WTC11 (cell line): ENCODE results near the gene IFIT1. TPM values are rescaled to one million over a fixed set of nuclear protein-coding genes. Genes with fewer than 3 reads are reported as not detected.

Experiments
- ATAC-seq: fragments of 200-7000 bp; cut with Tn5 transposase; 2 replicates; pipeline ENCODE4 v1.10.0; 2021; ENCODE audit warnings: mild to moderate bottlenecking, moderate library complexity
- CTCF ChIA-PET: fragments of 300-600 bp; sonication (Branson Sonifier 250); formaldehyde crosslinking; loops from one replicate; lab custom pipeline; 2021; ENCODE audit warnings: antibody characterized with exemption; lab: Charles Lee
- POLR2A ChIA-PET: fragments of 350-600 bp; sonication (Branson Sonifier 250); formaldehyde crosslinking; loops from one replicate; lab custom pipeline; 2021; ENCODE audit warnings: antibody characterized with exemption; lab: Charles Lee
- DNase-seq: peaks from one replicate; pipeline ENCODE4 v3.0.0; 2021; ENCODE audit warnings: low spot score
- H3K27ac Mint-ChIP-seq: 2 replicates; pipeline ENCODE4 v1.8.0; 2021; ENCODE audit warnings: mixed read lengths
- H3K27me3 Mint-ChIP-seq: 2 replicates; pipeline ENCODE4 v1.8.0; 2021; ENCODE audit warnings: low read depth, mild to moderate bottlenecking, moderate library complexity, mixed read lengths
- H3K36me3 Mint-ChIP-seq: 2 replicates; pipeline ENCODE4 v1.8.0; 2021; ENCODE audit warnings: mixed read lengths
- H3K4me1 Mint-ChIP-seq: 2 replicates; pipeline ENCODE4 v1.8.0; 2022; ENCODE audit warnings: mixed read lengths
- H3K4me3 Mint-ChIP-seq: 2 replicates; pipeline ENCODE4 v1.8.0; 2021; ENCODE audit warnings: mild to moderate bottlenecking, moderate library complexity, mixed read lengths
- H3K9me3 Mint-ChIP-seq: 2 replicates; pipeline ENCODE4 v1.8.0; 2021; ENCODE audit warnings: mixed read lengths
- ARID4B ChIP-seq: sonication (generic); formaldehyde crosslinking; IDR thresholded peaks from 2 replicates; pipeline ENCODE4 v1.8.0; 2023; ENCODE audit warnings: missing genetic modification reagents, mild to moderate bottlenecking, borderline replicate concordance
- ATF1 ChIP-seq: sonication (generic); formaldehyde crosslinking; IDR thresholded peaks from 2 replicates; pipeline ENCODE4 v1.8.1; 2023; ENCODE audit warnings: mild to moderate bottlenecking, moderate library complexity, missing genetic modification reagents
- ELF4 ChIP-seq: sonication (generic); formaldehyde crosslinking; IDR thresholded peaks from 2 replicates; pipeline ENCODE4 v1.8.1; 2022; ENCODE audit warnings: low read depth, mild to moderate bottlenecking, moderate library complexity, missing genetic modification reagents
- HMGA2 ChIP-seq: fragments of 250-450 bp; sonication (Bioruptor Pico); IDR thresholded peaks from 2 replicates; pipeline ENCODE4 v1.4.0; 2021; ENCODE audit warnings: mild to moderate bottlenecking, moderate library complexity
- IRF2 ChIP-seq: sonication (generic); formaldehyde crosslinking; IDR thresholded peaks from 2 replicates; pipeline ENCODE4 v1.8.0; 2022; ENCODE audit warnings: low read depth, missing genetic modification reagents, borderline replicate concordance
- MXD4 ChIP-seq: fragments of 250-450 bp; sonication (Bioruptor Pico); IDR thresholded peaks from 2 replicates; pipeline ENCODE4 v1.8.0; 2021; ENCODE audit warnings: mild to moderate bottlenecking, moderate library complexity, borderline replicate concordance
- MYBL2 ChIP-seq: sonication (generic); formaldehyde crosslinking; IDR thresholded peaks from 2 replicates; pipeline ENCODE4 v1.8.1; 2023; ENCODE audit warnings: mild to moderate bottlenecking, moderate library complexity, missing genetic modification reagents
- NFATC4 ChIP-seq: fragments of 250-450 bp; sonication (Bioruptor Pico); IDR thresholded peaks from 2 replicates; pipeline ENCODE4 v1.9.0; 2021; ENCODE audit warnings: mild to moderate bottlenecking
- OVOL2 ChIP-seq: fragments of 250-450 bp; sonication (Bioruptor Pico); IDR thresholded peaks from 2 replicates; pipeline ENCODE4 v1.9.0; 2021; ENCODE audit warnings: mild to moderate bottlenecking, borderline replicate concordance
- PREB ChIP-seq: sonication (generic); formaldehyde crosslinking; IDR thresholded peaks from 2 replicates; pipeline ENCODE4 v1.8.1; 2022; ENCODE audit warnings: mild to moderate bottlenecking, missing genetic modification reagents, moderate library complexity, borderline replicate concordance
- PRRX2 ChIP-seq: fragments of 250-450 bp; sonication (Bioruptor Pico); IDR thresholded peaks from 2 replicates; pipeline ENCODE4 v1.8.0; 2021; ENCODE audit warnings: mild to moderate bottlenecking
- RORB ChIP-seq: fragments of 250-450 bp; sonication (Bioruptor Pico); IDR thresholded peaks from 2 replicates; pipeline ENCODE4 v1.9.0; 2021; ENCODE audit warnings: mild to moderate bottlenecking
- SMAD4 ChIP-seq: sonication (generic); formaldehyde crosslinking; IDR thresholded peaks from 2 replicates; pipeline ENCODE4 v1.8.0; 2022; ENCODE audit warnings: mild to moderate bottlenecking, missing genetic modification reagents
- SP1 ChIP-seq: sonication (generic); formaldehyde crosslinking; conservative IDR thresholded peaks from 2 replicates; pipeline ENCODE4 v1.8.1; 2022; ENCODE audit warnings: missing genetic modification reagents
- ZBTB43 ChIP-seq: sonication (generic); formaldehyde crosslinking; IDR thresholded peaks from 2 replicates; pipeline ENCODE4 v1.8.1; 2023; ENCODE audit warnings: mild to moderate bottlenecking, missing genetic modification reagents
- ZNF121 ChIP-seq: sonication (generic); formaldehyde crosslinking; IDR thresholded peaks from 2 replicates; pipeline ENCODE4 v1.8.0; 2023; ENCODE audit warnings: missing genetic modification reagents
- ZNF219 ChIP-seq: sonication (generic); formaldehyde crosslinking; IDR thresholded peaks from 2 replicates; pipeline ENCODE4 v1.8.0; 2023; ENCODE audit warnings: missing genetic modification reagents, mild to moderate bottlenecking, borderline replicate concordance
- ZNF317 ChIP-seq: sonication (generic); formaldehyde crosslinking; IDR thresholded peaks from 2 replicates; pipeline ENCODE4 v1.8.1; 2023; ENCODE audit warnings: low read depth, mild to moderate bottlenecking, moderate library complexity, missing genetic modification reagents, borderline replicate concordance
- ZNF396 ChIP-seq: fragments of 250-450 bp; sonication (Bioruptor Pico); IDR thresholded peaks from 2 replicates; pipeline ENCODE4 v1.8.0; 2021; ENCODE audit warnings: mild to moderate bottlenecking, moderate library complexity, borderline replicate concordance
- total RNA-seq: library from RNA; stranded (reverse); gene quantifications from 3 replicates; pipeline ENCODE4 v1.2.3, GENCODE V29; 2021
- TF ChIP-seq, protein P1 (sequence below): fragments of 250-450 bp; sonication (Bioruptor Pico); IDR thresholded peaks from 2 replicates; pipeline ENCODE4 v1.9.0; 2021; ENCODE audit warnings: mild to moderate bottlenecking
- TF ChIP-seq, protein P2 (sequence below): sonication (generic); formaldehyde crosslinking; IDR thresholded peaks from 2 replicates; pipeline ENCODE4 v1.8.0; 2022; ENCODE audit warnings: mild to moderate bottlenecking, missing genetic modification reagents
- TF ChIP-seq, protein P3 (sequence below): sonication (generic); formaldehyde crosslinking; IDR thresholded peaks from 2 replicates; pipeline ENCODE4 v1.8.0; 2022; ENCODE audit warnings: missing genetic modification reagents

The IFIT1 gene
- total RNA-seq, 1 experiment from 2014 or later = 1.5 TPM

- POLR2A ChIA-PET = interaction anchor here (0.6 kb wide), 1 partner anchor 97 kb away, joined by 3 read pairs; no protein-coding TSS in a partner anchor
- no peak for DNase-seq
- CTCF ChIA-PET = no interaction called here
- Mint-ChIP-seq H3K27ac (no peak overlapping the region), H3K4me1 (peaks cover 6% of the 10 kb centered on the region; the same call in 1 of the 2 replicates), H3K36me3 (peaks cover 20% of the 10 kb centered on the region), H3K27me3 (no peaks in the 10 kb centered on the region), H3K4me3 (no peak overlapping the region), H3K9me3 (peaks cover 14% of the 10 kb centered on the region)
- TF ChIP-seq, protein P1, sequence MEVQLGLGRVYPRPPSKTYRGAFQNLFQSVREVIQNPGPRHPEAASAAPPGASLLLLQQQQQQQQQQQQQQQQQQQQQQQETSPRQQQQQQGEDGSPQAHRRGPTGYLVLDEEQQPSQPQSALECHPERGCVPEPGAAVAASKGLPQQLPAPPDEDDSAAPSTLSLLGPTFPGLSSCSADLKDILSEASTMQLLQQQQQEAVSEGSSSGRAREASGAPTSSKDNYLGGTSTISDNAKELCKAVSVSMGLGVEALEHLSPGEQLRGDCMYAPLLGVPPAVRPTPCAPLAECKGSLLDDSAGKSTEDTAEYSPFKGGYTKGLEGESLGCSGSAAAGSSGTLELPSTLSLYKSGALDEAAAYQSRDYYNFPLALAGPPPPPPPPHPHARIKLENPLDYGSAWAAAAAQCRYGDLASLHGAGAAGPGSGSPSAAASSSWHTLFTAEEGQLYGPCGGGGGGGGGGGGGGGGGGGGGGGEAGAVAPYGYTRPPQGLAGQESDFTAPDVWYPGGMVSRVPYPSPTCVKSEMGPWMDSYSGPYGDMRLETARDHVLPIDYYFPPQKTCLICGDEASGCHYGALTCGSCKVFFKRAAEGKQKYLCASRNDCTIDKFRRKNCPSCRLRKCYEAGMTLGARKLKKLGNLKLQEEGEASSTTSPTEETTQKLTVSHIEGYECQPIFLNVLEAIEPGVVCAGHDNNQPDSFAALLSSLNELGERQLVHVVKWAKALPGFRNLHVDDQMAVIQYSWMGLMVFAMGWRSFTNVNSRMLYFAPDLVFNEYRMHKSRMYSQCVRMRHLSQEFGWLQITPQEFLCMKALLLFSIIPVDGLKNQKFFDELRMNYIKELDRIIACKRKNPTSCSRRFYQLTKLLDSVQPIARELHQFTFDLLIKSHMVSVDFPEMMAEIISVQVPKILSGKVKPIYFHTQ = no peak
- TF ChIP-seq ZNF396 = no peak
- TF ChIP-seq ZNF219 (CRISPR knock-in tag) = no peak
- TF ChIP-seq ELF4 (CRISPR knock-in tag) = no peak
- TF ChIP-seq IRF2 (CRISPR knock-in tag) = no peak
- no peak for TF ChIP-seq ZBTB43 (CRISPR knock-in tag)
- TF ChIP-seq HMGA2 (CRISPR knock-in tag) = no peak
- TF ChIP-seq PRRX2 = no peak
- TF ChIP-seq NFATC4 = no peak
- TF ChIP-seq OVOL2 = no peak
- TF ChIP-seq SP1 (CRISPR knock-in tag) = no peak
- no peak for ATAC-seq
Measured at GRCh38 chr10:89450901-89451300, 58.5 kb downstream of the IFIT1 start.

DNA sequence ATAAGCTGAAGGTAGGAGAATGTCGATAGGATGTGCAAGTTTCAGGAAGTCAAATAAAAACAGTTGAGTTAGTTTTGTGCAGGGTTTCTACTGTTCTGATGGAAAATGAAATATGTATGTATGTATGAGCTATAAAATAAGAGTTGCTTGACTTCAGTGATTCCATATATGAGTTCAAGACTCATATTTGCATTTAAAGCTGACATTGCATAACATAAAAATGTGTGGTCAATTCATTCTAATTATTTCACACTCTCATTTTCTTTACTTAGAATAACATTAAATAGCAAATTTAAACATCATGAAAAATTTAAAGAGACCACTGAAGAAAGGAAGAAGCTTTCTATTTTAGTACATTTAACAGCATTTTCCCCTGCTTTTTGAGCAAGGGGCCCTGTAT lies 59.8 kb downstream of the IFIT1 start:
- DNase-seq = no peak
- H3K27me3 Mint-ChIP-seq = no peaks in the 10 kb centered on the region
- TF ChIP-seq ATF1 (CRISPR knock-in tag) (no peak), RORB (CRISPR knock-in tag) (no peak), ARID4B (no peak), ZNF396 (no peak), OVOL2 (no peak), MXD4 (CRISPR knock-in tag) (no peak), MYBL2 (no peak), PREB (CRISPR knock-in tag) (no peak), ZNF121 (CRISPR knock-in tag) (no peak), SMAD4 (CRISPR knock-in tag) (no peak), IRF2 (CRISPR knock-in tag) (no peak), ZNF317 (no peak)
- TF ChIP-seq, protein P2, sequence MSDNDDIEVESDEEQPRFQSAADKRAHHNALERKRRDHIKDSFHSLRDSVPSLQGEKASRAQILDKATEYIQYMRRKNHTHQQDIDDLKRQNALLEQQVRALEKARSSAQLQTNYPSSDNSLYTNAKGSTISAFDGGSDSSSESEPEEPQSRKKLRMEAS (CRISPR knock-in tag) = no peak
- TF ChIP-seq, protein P3, sequence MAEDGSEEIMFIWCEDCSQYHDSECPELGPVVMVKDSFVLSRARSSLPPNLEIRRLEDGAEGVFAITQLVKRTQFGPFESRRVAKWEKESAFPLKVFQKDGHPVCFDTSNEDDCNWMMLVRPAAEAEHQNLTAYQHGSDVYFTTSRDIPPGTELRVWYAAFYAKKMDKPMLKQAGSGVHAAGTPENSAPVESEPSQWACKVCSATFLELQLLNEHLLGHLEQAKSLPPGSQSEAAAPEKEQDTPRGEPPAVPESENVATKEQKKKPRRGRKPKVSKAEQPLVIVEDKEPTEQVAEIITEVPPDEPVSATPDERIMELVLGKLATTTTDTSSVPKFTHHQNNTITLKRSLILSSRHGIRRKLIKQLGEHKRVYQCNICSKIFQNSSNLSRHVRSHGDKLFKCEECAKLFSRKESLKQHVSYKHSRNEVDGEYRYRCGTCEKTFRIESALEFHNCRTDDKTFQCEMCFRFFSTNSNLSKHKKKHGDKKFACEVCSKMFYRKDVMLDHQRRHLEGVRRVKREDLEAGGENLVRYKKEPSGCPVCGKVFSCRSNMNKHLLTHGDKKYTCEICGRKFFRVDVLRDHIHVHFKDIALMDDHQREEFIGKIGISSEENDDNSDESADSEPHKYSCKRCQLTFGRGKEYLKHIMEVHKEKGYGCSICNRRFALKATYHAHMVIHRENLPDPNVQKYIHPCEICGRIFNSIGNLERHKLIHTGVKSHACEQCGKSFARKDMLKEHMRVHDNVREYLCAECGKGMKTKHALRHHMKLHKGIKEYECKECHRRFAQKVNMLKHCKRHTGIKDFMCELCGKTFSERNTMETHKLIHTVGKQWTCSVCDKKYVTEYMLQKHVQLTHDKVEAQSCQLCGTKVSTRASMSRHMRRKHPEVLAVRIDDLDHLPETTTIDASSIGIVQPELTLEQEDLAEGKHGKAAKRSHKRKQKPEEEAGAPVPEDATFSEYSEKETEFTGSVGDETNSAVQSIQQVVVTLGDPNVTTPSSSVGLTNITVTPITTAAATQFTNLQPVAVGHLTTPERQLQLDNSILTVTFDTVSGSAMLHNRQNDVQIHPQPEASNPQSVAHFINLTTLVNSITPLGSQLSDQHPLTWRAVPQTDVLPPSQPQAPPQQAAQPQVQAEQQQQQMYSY (CRISPR knock-in tag) = no peak
- no peak overlapping the region for H3K4me3 Mint-ChIP-seq
- POLR2A ChIA-PET = no interaction called here
- H3K27ac Mint-ChIP-seq = no peak overlapping the region
- CTCF ChIA-PET = interaction anchor here (0.8 kb wide), 1 partner anchor 14 kb away, joined by 3 read pairs; no protein-coding TSS in a partner anchor
- peaks cover 9% of the 10 kb centered on the region for H3K36me3 Mint-ChIP-seq
- peaks cover 2% of the 10 kb centered on the region; the same call in 1 of the 2 replicates for H3K9me3 Mint-ChIP-seq
- no peak for ATAC-seq
- peaks cover 6% of the 10 kb centered on the region; the same call in 1 of the 2 replicates for H3K4me1 Mint-ChIP-seq
